ENCODE measurements around the gene P2RY8.
"Not testable (repeated sequence)": the region's sequence is repeated elsewhere in the genome, so short reads cannot be mapped to it uniquely, and the experiment has no call there.

Gene P2RY8

GRCh38 chrX:1464041-1464970 lies 72.7 kb downstream of the P2RY8 start:
- DNase-seq, result no peak

DNA sequence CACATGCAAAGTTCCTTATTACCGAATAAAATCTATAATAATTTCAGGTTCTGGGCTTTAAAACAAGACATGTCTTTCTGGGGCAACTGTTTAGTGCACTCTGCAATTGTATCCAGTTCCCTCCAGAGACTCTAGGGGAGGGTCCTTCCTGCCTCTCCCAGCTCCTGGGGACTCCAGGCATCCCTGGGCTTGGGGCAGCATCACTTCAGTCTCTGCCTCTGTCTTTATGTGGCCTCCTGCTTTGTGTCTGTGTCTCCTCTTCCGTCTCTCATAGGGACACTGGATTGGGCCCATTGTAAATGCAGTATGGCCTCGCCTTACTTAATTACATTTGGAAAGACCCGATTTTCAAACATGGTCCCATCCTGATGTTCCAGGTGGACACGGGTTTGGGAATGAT lies 73.4 kb downstream of the P2RY8 start:
- DNase-seq, result no peak

- no peak for DNase-seq
Measured at GRCh38 chrX:1462596-1463251, 74.3 kb downstream of the P2RY8 start.

DNA sequence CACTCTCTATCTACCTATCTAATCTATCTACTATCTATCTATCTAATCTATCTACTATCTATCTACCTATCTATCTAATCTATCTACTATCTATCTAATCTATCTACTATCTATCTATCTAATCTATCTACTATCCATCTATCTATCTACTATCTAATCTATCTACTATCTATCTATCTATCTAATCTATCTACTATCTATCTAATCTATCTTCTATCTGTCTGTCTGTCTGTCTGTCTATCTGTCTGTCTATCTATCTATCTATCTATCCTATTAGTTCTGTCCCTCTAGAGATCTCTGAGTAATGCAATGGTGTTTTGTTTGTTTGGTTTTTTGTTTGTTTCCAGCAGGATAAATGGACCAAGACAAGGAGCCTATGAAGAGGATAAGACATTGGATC lies 74.9 kb downstream of the P2RY8 start:
- no peak for DNase-seq

- no peak for DNase-seq
Measured at GRCh38 chrX:1455948-1456280, 81.1 kb downstream of the P2RY8 start.

DNA sequence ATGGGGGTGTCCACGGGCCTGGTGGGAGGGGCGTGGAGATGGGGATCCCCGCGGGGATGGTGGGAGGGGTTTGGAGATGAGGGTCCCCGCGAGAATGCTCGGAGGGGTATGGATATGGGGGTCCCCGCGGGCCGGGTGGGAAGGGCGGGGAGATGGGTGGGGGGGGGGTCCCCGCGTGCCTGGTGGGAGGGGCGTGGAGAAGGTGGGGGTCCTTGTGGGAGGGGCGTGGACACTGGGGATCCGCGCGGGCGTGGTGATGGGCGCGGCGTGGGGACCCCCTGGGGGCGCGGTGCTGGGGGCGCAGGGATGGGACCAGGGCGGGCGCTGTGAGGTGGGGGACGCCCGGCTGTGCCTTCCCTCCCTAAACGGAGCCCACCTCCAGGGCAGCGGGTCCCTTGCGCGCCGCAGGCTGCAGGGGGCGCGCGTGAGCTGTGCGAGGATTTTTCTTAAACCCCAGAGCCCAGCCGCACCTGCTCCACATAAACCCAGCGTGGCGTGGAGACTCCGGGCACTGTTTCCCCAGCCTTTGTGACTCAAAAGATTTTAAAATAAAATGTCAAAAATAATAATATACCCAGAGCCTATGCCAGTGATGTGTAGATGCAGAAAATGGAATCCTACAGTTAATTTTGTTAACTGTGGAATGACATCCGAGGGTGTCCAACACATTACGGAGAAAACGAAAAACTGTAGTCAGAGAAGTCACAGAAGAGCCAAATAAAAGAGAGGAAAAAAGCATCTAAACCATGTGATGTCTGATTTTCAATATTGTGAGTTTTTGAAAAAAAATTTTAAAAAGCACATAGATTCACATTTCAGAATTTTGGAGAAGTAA lies 82.8 kb downstream of the P2RY8 start:
- DNase-seq, result peak; percentile 84

GRCh38 chrX:1453395-1453783 lies 83.6 kb downstream of the P2RY8 start:
- peak; percentile 62 for DNase-seq

DNA sequence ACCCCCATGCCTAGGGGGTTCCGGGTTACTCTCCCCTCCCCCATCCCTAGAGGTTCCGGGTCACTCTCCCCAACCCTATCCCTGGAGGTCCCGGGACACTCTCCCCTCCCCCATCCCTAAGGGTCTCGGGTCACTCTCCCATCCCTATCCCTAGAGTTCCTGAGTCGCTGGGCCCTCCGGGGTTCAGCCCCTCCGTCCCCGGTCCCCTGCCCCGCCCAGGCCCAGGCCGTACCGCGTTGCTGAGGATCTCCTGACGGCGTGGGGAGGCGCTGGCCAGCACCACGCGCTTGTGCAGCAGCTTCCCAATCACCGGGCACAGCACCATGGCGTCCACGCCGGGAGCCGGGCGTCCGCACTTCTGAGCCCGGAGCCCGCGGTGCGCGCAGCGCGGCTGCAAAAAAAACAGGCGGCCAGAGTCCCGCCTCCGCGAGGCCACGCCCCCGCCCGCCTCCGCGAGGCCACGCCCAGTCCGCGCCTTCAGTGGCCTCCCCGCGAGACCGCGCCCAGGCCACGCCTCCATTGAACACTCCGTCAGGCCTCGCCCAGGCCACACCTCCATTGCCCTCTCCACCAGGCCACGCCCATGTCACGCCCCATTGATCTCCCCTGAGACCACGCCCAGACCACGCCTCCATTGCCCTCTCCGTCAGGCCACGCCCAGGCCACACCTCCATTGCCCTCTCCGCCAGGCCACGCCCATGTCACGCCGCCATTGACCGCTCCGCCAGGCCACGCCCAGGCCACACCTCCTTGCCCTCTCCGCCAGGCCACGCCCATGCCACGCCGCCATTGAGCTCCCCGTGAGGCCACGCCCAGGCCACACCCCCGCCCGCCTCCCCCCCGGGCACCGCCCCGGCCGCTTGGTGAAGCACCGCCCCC lies 84.2 kb downstream of the P2RY8 start, which contains the start of gene ASMTL:
Gene ASMTL, minus strand, starts transcription at position 394 of the 879 bp plus-strand sequence. Its CDS starts 69 bp downstream, at position 325.
- peak; percentile 100 for DNase-seq

GRCh38 chrX:1451661-1452515 lies 85.1 kb downstream of the P2RY8 start:
- DNase-seq, result no peak

DNA sequence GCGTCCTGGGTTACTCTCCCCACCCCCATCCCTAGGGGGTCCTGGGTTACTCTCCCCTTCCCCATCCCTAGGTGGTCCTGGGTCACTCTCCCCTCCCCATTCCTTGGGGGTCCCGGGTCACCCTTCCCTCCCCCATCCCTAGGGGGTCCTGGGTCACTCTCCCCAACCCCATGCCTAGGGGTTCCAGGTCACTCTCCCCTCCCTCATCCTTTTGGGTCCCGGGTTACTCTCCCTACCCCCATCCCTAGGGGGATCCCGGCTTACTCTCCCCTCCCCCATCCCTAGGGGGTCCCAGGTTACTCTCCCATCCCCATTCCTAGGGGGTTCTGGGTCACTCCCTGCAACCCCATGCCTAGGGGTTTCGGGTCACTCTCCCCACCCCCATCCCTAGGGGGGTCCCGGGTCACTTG lies 85.7 kb downstream of the P2RY8 start:
- no peak for DNase-seq

DNA sequence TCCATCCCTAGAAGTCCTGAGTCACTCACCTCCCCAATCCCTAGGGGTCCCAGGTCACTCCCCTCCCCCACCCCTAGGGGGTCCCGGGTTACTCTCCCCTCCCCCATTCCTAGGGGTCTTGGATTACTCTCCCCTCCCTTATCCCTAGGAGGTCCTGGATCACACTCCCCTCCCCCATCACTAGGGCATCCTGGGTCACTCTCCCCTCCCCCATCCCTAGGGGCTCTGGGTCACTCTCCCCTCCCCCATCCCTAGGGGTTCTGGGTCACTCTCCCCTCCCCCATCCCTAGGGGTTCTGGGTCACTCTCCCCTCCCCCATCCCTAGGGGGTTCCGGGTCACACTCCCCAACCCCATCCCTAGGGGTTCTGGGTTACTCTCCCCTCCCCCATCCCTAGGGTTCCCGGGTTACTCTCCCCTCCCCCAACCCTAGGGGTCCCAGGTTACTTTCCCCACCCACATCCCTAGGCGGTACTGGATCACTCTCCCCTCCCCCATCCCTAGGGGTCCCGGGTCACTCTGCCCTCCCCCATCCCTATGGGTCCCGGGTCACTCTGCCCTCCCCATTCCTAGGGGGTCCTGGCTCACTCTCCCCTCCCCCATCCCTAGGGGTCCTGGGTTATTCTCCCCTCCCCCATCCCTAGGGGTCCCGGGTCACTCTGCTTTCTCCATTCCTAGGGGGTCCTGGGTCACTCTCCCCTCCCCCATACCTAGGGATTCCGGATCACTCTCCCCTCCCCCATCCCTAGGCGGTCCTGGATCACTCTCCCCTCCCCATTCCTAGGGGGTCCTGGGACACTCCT lies 86.4 kb downstream of the P2RY8 start:
- DNase-seq, result no peak

DNA sequence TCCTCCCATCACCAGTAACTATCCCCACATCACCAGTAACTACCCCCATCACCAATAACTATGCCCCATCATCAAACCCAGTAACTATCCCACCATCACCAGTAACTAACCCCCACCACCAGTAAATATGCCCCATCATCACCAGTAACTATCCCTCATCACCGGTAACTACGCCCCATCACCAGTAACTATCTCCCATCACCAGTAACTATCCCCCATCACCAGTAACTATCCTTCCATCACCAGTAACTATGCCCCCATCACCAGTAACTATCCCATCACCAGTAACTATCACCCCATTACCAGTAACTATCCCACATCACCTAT lies 87.2 kb downstream of the P2RY8 start:
- no peak for DNase-seq

DNA sequence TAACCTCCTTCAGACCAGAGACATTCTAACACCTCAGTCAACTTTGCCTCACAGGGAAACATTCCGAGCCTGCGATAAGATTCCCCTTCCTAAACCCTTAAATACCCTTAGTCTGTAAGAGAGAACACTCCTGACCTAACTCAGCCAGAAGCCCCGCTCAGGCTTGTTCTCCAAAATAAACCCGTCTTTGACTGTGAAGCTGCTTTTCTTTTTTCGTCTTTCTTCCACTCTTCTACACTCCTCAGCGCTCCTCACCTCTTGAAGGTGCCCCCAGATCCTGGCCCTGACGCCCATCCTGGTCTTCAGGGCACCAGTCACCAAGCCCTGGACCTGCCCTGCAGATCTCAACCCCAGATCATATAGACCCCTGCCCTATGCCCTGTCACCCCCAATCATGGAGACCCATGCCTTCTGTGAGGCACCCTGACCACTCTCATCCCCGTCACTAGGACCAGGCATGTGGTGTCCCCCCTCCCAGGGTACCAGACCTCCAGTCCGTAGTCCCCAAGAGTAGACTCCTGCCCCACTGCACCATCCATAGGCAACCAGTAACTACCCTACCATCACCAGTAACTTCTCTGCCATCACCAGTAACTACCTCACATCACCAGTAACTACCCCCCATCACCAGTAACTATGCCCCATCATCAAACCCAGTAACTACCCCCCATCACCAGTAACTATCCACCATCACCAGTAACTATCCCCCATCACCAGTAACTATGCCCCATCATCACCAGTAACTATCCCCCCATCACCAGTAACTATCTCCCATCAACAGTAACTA lies 87.8 kb downstream of the P2RY8 start:
- no peak for DNase-seq

DNA sequence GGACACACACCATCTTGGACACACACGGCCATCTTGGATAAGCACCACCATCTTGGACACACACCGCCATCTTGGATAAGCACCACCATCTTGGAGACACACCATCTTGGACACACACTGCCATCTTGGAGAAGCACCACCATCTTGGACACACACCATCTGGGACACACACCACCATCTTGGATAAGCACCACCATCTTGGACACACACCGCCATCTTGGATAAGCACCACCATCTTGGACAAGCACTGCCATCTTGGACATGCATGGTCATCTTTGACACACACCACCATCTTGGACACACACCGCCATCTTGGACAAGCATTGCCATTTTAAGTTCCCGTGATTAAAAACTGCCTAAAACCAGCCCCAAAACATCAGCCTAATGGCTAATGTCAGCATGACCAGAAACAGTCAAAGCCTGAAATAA lies 88.4 kb downstream of the P2RY8 start:
- not testable (repeated sequence) for DNase-seq

DNA sequence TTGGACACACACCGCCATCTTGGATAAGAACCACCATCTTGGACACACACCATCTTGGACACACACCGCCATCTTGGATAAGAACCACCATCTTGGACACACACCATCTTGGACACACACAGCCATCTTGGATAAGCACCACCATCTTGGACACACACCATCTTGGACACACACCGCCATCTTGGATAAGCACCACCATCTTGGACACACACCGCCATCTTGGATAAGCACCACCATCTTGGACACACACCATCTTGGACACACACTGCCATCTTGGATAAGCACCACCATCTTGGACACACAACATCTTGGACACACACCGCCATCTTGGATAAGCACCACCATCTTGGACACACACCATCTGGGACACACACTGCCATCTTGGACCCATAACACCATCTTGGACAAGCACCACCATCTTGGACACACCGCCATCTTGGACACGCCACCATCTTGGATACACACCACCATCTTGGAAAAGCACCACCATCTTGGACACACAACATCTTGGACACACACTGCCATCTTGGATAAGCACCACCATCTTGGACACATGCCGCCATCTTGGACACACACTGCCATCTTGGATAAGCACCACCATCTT lies 88.9 kb downstream of the P2RY8 start:
- DNase-seq, result not testable (repeated sequence)

GRCh38 chrX:1446984-1447968 lies 89.7 kb downstream of the P2RY8 start:
- not testable (repeated sequence) for DNase-seq

Measured in right kidney (tissue), 1 donor.